H1 (cell line): ENCODE measurements around the gene LRRC49. TPM values are rescaled to one million over a fixed set of nuclear protein-coding genes. Genes with fewer than 3 reads are reported as not detected.

Source experiments
- ASH2L ChIP-seq: fragments of 200-600, 300-600 bp; sonication (generic); IDR thresholded peaks from one replicate; pipeline ENCODE4 v1.7.1; 2017; ENCODE audit warnings: low read length
- HDAC2 ChIP-seq, 2 experiments: fragments of 300-600 bp in 1 of 2; sonication (generic) in 1 of 2; IDR thresholded peaks; 2 replicates each; pipeline ENCODE4 v1.6.1; 2011 to 2012; ENCODE audit warnings: low read depth in 2 of 2, low read length in 2 of 2, mild to moderate bottlenecking in 2 of 2, moderate library complexity in 2 of 2, borderline replicate concordance in 1 of 2, inconsistent platforms in 1 of 2
- SP4 ChIP-seq: IDR thresholded peaks from 2 replicates; pipeline ENCODE4 v1.6.1; 2012; ENCODE audit warnings: low read length, inconsistent platforms
- SRF ChIP-seq: IDR thresholded peaks from 2 replicates; pipeline ENCODE4 v1.6.1; 2011; ENCODE audit warnings: mild to moderate bottlenecking, low read depth, low read length, moderate library complexity
- polyA plus RNA-seq, 7 experiments: library from polyadenylated mRNA; depleted of rRNA in 3 of 7; stranded (reverse) in 5 of 7; unstranded in 2 of 7; fragments of >200 nt in 5 of 7; fragments of 200-250 nt in 2 of 7; gene quantifications; 1 replicate in 5 of 7; 2 replicates in 1 of 7; 4 replicates in 1 of 7; pipeline versions ENCODE4 v1.2.1 to v1.2.3, GENCODE V29; 2011 to 2013; ENCODE audit warnings: missing spikeins in 2 of 7, mixed read lengths in 2 of 7
- total RNA-seq: library from RNA; stranded (reverse); fragmentation: NEBNext Ultra II Directional; extraction: Animal tissue kit (Norgen Biotek cat#: 25700); gene quantifications from 2 replicates; pipeline ENCODE4 v1.2.1, GENCODE V29; 2021
- TF ChIP-seq, protein P1 (sequence below): fragments of 300-600 bp; sonication (generic); IDR thresholded peaks from 2 replicates; pipeline ENCODE4 v1.7.1; 2012; ENCODE audit warnings: low read length, moderate library complexity, mild to moderate bottlenecking, inconsistent platforms; ENCODE audit not compliant: insufficient replicate concordance
- TF ChIP-seq, protein P2 (sequence below), 3 experiments: IDR thresholded peaks; 1 replicate in 2 of 3; 2 replicates in 1 of 3; pipeline versions ENCODE4 v1.5.1 to v1.6.1; 2011; ENCODE audit warnings: low read length in 3 of 3, mild to moderate bottlenecking in 3 of 3, inconsistent platforms in 2 of 3, low read depth in 1 of 3, moderate library complexity in 1 of 3; ENCODE audit not compliant: insufficient read depth in 1 of 3; ENCODE audit errors: control extremely low read depth in 1 of 3
- TF ChIP-seq, protein P3 (sequence below): IDR thresholded peaks from 2 replicates; pipeline ENCODE4 v1.6.1; 2012; ENCODE audit warnings: inconsistent platforms

Gene LRRC49
- total and polyA plus RNA-seq, 2 of the 8 experiments (the other 6 are each of a cell fraction or from before 2014, with no cell fraction given) = 5.0 to 10.4 TPM

DNA sequence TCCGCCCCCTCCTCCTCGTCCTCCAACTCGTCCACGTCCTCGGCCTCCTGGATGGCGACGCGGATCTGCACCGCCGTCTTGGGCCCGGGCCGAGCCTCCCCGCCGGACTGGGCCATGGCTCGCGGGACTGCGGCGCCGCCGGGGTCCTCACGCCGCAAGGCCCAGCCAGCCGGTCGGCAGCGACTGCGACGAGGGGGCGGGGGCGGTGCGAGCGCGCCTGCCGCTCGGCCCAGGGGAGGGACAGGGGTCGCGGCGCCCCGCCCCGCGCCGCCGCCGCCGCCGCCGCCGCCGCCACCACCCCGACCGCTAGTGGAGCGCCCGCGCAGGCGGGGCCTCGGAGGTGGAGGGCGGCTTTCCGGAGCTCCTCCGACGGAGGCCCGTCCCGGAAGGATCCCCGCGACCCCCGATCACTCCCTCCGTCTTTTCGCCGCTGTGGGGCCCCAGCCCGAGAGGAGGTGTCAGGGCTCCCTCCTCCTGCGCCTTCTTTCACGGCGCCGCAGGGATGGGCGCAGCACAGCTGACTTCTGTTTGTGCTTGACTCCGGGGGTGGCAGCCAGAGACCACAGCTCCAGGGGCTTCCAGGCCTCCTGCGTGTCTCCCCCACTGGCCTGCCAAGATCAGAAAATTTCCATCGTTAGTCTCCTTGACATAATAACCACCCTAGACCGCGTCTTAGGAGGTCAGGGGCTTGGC is 38.5 kb upstream of the LRRC49 start, which contains the start of gene LARP6 (continued):
- TF ChIP-seq, protein P1, sequence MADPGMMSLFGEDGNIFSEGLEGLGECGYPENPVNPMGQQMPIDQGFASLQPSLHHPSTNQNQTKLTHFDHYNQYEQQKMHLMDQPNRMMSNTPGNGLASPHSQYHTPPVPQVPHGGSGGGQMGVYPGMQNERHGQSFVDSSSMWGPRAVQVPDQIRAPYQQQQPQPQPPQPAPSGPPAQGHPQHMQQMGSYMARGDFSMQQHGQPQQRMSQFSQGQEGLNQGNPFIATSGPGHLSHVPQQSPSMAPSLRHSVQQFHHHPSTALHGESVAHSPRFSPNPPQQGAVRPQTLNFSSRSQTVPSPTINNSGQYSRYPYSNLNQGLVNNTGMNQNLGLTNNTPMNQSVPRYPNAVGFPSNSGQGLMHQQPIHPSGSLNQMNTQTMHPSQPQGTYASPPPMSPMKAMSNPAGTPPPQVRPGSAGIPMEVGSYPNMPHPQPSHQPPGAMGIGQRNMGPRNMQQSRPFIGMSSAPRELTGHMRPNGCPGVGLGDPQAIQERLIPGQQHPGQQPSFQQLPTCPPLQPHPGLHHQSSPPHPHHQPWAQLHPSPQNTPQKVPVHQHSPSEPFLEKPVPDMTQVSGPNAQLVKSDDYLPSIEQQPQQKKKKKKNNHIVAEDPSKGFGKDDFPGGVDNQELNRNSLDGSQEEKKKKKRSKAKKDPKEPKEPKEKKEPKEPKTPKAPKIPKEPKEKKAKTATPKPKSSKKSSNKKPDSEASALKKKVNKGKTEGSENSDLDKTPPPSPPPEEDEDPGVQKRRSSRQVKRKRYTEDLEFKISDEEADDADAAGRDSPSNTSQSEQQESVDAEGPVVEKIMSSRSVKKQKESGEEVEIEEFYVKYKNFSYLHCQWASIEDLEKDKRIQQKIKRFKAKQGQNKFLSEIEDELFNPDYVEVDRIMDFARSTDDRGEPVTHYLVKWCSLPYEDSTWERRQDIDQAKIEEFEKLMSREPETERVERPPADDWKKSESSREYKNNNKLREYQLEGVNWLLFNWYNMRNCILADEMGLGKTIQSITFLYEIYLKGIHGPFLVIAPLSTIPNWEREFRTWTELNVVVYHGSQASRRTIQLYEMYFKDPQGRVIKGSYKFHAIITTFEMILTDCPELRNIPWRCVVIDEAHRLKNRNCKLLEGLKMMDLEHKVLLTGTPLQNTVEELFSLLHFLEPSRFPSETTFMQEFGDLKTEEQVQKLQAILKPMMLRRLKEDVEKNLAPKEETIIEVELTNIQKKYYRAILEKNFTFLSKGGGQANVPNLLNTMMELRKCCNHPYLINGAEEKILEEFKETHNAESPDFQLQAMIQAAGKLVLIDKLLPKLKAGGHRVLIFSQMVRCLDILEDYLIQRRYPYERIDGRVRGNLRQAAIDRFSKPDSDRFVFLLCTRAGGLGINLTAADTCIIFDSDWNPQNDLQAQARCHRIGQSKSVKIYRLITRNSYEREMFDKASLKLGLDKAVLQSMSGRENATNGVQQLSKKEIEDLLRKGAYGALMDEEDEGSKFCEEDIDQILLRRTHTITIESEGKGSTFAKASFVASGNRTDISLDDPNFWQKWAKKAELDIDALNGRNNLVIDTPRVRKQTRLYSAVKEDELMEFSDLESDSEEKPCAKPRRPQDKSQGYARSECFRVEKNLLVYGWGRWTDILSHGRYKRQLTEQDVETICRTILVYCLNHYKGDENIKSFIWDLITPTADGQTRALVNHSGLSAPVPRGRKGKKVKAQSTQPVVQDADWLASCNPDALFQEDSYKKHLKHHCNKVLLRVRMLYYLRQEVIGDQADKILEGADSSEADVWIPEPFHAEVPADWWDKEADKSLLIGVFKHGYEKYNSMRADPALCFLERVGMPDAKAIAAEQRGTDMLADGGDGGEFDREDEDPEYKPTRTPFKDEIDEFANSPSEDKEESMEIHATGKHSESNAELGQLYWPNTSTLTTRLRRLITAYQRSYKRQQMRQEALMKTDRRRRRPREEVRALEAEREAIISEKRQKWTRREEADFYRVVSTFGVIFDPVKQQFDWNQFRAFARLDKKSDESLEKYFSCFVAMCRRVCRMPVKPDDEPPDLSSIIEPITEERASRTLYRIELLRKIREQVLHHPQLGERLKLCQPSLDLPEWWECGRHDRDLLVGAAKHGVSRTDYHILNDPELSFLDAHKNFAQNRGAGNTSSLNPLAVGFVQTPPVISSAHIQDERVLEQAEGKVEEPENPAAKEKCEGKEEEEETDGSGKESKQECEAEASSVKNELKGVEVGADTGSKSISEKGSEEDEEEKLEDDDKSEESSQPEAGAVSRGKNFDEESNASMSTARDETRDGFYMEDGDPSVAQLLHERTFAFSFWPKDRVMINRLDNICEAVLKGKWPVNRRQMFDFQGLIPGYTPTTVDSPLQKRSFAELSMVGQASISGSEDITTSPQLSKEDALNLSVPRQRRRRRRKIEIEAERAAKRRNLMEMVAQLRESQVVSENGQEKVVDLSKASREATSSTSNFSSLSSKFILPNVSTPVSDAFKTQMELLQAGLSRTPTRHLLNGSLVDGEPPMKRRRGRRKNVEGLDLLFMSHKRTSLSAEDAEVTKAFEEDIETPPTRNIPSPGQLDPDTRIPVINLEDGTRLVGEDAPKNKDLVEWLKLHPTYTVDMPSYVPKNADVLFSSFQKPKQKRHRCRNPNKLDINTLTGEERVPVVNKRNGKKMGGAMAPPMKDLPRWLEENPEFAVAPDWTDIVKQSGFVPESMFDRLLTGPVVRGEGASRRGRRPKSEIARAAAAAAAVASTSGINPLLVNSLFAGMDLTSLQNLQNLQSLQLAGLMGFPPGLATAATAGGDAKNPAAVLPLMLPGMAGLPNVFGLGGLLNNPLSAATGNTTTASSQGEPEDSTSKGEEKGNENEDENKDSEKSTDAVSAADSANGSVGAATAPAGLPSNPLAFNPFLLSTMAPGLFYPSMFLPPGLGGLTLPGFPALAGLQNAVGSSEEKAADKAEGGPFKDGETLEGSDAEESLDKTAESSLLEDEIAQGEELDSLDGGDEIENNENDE = no peak
- TF ChIP-seq SRF (no peak), HDAC2 (IDR thresholded peaks at IDR 0.05; ENCODE audit: borderline replicate concordance in 1 of 2, low read depth in 2 of 2, low read length in 2 of 2) (0 out of 4 replicates have a peak, but pooled peaks of 1 of the 2 experiments have one; percentile 27), ASH2L (peak; percentile 31), SP4 (no peak)
- TF ChIP-seq, protein P2, sequence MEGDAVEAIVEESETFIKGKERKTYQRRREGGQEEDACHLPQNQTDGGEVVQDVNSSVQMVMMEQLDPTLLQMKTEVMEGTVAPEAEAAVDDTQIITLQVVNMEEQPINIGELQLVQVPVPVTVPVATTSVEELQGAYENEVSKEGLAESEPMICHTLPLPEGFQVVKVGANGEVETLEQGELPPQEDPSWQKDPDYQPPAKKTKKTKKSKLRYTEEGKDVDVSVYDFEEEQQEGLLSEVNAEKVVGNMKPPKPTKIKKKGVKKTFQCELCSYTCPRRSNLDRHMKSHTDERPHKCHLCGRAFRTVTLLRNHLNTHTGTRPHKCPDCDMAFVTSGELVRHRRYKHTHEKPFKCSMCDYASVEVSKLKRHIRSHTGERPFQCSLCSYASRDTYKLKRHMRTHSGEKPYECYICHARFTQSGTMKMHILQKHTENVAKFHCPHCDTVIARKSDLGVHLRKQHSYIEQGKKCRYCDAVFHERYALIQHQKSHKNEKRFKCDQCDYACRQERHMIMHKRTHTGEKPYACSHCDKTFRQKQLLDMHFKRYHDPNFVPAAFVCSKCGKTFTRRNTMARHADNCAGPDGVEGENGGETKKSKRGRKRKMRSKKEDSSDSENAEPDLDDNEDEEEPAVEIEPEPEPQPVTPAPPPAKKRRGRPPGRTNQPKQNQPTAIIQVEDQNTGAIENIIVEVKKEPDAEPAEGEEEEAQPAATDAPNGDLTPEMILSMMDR (IDR thresholded peaks at IDR 0.05; ENCODE audit: control extremely low read depth in 1 of 3, insufficient read depth in 1 of 3, low read depth in 1 of 3, low read length in 3 of 3) = peak in 1 of 3 experiments; percentile 2; a peak in 1 of 4 replicates
- TF ChIP-seq, protein P3, sequence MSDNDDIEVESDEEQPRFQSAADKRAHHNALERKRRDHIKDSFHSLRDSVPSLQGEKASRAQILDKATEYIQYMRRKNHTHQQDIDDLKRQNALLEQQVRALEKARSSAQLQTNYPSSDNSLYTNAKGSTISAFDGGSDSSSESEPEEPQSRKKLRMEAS = 0 out of 2 replicates have a peak, but pooled peaks have one; percentile 22
